H1 (cell line): ENCODE results near the gene FOLR1. TPM values are rescaled to one million over a fixed set of nuclear protein-coding genes. Genes with fewer than 3 reads are reported as not detected.

Experiments
- polyA plus RNA-seq, 7 experiments: library from polyadenylated mRNA; depleted of rRNA in 3 of 7; stranded (reverse) in 5 of 7; unstranded in 2 of 7; fragments of >200 nt in 5 of 7; fragments of 200-250 nt in 2 of 7; gene quantifications; 1 replicate in 5 of 7; 2 replicates in 1 of 7; 4 replicates in 1 of 7; pipeline versions ENCODE4 v1.2.1 to v1.2.3, GENCODE V29; 2011 to 2013; ENCODE audit warnings: missing spikeins in 2 of 7, mixed read lengths in 2 of 7
- total RNA-seq: library from RNA; stranded (reverse); fragmentation: NEBNext Ultra II Directional; extraction: Animal tissue kit (Norgen Biotek cat#: 25700); gene quantifications from 2 replicates; pipeline ENCODE4 v1.2.1, GENCODE V29; 2021

Gene FOLR1
- total and polyA plus RNA-seq, 2 of the 8 experiments (the other 6 are each of a cell fraction or from before 2014, with no cell fraction given) = 1.3 TPM; not detected in 1

Other genes starting within 250 kb of the FOLR1 start
- gene IL18BP, start 193.2 kb upstream of the FOLR1 start, total RNA-seq = 9.8 and 10.2 TPM in 2 replicates
- 17.0 and 17.7 TPM in 2 replicates for gene IL18BP, start 193.2 kb upstream of the FOLR1 start, polyA plus RNA-seq (2011; rRNA removed)
- 107 and 108 TPM in 2 replicates for gene NUMA1, start 111.6 kb upstream of the FOLR1 start, total RNA-seq
- 101 and 137 TPM in 2 replicates for gene NUMA1, start 111.6 kb upstream of the FOLR1 start, polyA plus RNA-seq (2011; rRNA removed)
- 6.8 and 7.9 TPM in 2 replicates for gene LRRC51, start 111.3 kb upstream of the FOLR1 start, total RNA-seq
- 6.0 and 7.7 TPM in 2 replicates for gene LRRC51, start 111.3 kb upstream of the FOLR1 start, polyA plus RNA-seq (2011; rRNA removed)
- gene LAMTOR1, start 88.8 kb upstream of the FOLR1 start, total RNA-seq = 81.0 and 82.1 TPM in 2 replicates
- 160 and 164 TPM in 2 replicates for gene LAMTOR1, start 88.8 kb upstream of the FOLR1 start, polyA plus RNA-seq (2011; rRNA removed)
- gene TOMT, start 86.2 kb upstream of the FOLR1 start, total RNA-seq = not detected in 2 replicates
- 0.11 TPM in 1 of 2 replicates, not detected in the other for gene TOMT, start 86.2 kb upstream of the FOLR1 start, polyA plus RNA-seq (2011; rRNA removed)
- 70.0 and 74.9 TPM in 2 replicates for gene ANAPC15, start 79.4 kb upstream of the FOLR1 start, total RNA-seq
- gene ANAPC15, start 79.4 kb upstream of the FOLR1 start, polyA plus RNA-seq (2011; rRNA removed) = 66.2 and 70.4 TPM in 2 replicates
- not detected in 2 replicates for gene FOLR3, start 56.4 kb upstream of the FOLR1 start, total RNA-seq
- not detected in 2 replicates for gene FOLR3, start 56.4 kb upstream of the FOLR1 start, polyA plus RNA-seq (2011; rRNA removed)
- gene FOLR2, start 24.7 kb downstream of the FOLR1 start, total RNA-seq = not detected in 2 replicates
- not detected in 2 replicates for gene FOLR2, start 24.7 kb downstream of the FOLR1 start, polyA plus RNA-seq (2011; rRNA removed)
- 79.1 and 79.5 TPM in 2 replicates for gene INPPL1, start 32.6 kb downstream of the FOLR1 start, total RNA-seq
- gene INPPL1, start 32.6 kb downstream of the FOLR1 start, polyA plus RNA-seq (2011; rRNA removed) = 54.5 and 91.4 TPM in 2 replicates
- gene PHOX2A, start 52.0 kb downstream of the FOLR1 start, total RNA-seq = 0.19 TPM in 1 of 2 replicates, not detected in the other
- 0.67 and 0.94 TPM in 2 replicates for gene PHOX2A, start 52.0 kb downstream of the FOLR1 start, polyA plus RNA-seq (2011; rRNA removed)
- gene CLPB, start 242.4 kb downstream of the FOLR1 start, total RNA-seq = 24.0 and 28.1 TPM in 2 replicates
- gene CLPB, start 242.4 kb downstream of the FOLR1 start, polyA plus RNA-seq (2011; rRNA removed) = 10.1 and 10.7 TPM in 2 replicates